Activated CD8-positive, alpha-beta memory T cell treated with anti-CD3 and anti-CD28 coated beads, Interleukin-2, amount 10 ng/mL, durations not matched to agents 7 days and 5 days (primary cell): ENCODE data around the gene UVSSA. TPM values are rescaled to one million over a fixed set of nuclear protein-coding genes. Genes with fewer than 3 reads are reported as not detected.
"Not testable (repeated sequence)": the region's sequence is repeated elsewhere in the genome, so short reads cannot be mapped to it uniquely, and the experiment has no call there.

Source experiments
- ATAC-seq: fragments of 150-1000 bp; cut with Tn5 transposase; one replicate; pipeline ENCODE4 v1.10.0; 2021; ENCODE audit warnings: moderate library complexity
- CTCF ChIA-PET: fragments of 350-600 bp; sonication (Branson Sonifier 250); formaldehyde crosslinking; loops from one replicate; lab custom pipeline; 2021; ENCODE audit warnings: antibody characterized with exemption; lab: Charles Lee
- DNase-seq: peaks from one replicate; pipeline ENCODE4 v3.0.0-alpha.2; 2020
- H3K27ac Mint-ChIP-seq: one replicate; pipeline ENCODE4 v1.8.0; 2021; ENCODE audit warnings: mild to moderate bottlenecking, mixed read lengths
- H3K27me3 Mint-ChIP-seq: one replicate; pipeline ENCODE4 v1.8.0; 2021; ENCODE audit warnings: mixed read lengths
- H3K36me3 Mint-ChIP-seq: one replicate; pipeline ENCODE4 v1.8.0; 2021; ENCODE audit warnings: mild to moderate bottlenecking, mixed read lengths
- H3K4me1 Mint-ChIP-seq: one replicate; pipeline ENCODE4 v1.8.0; 2021; ENCODE audit warnings: mixed read lengths
- H3K4me3 Mint-ChIP-seq: one replicate; pipeline ENCODE4 v1.8.0; 2021; ENCODE audit warnings: mild to moderate bottlenecking, moderate library complexity, mixed read lengths
- H3K9me3 Mint-ChIP-seq: one replicate; pipeline ENCODE4 v1.8.0; 2022; ENCODE audit warnings: low read depth, mixed read lengths
- total RNA-seq, 2 experiments: library from RNA; stranded (reverse); gene quantifications; one replicate each; pipeline ENCODE4 v1.2.3, GENCODE V29; 2021

UVSSA gene
- total RNA-seq, 2 experiments from 2014 or later, result 18.2 to 25.2 TPM

- Mint-ChIP-seq H3K4me1 (peaks cover 40% of the 10 kb centered on the region), H3K9me3 (peaks cover 3% of the 10 kb centered on the region), H3K36me3 (peaks cover 39% of the 10 kb centered on the region), H3K4me3 (peak overlapping the region; percentile 37), H3K27ac (peak overlapping the region; percentile 88), H3K27me3 (no peaks in the 10 kb centered on the region)
- DNase-seq (peak; percentile 72), ATAC-seq (peak; percentile 79)
- CTCF ChIA-PET, result interaction anchor here (2.0 kb wide), 1 partner anchor 15 kb away, joined by 11 read pairs; the partner anchor contains the start of gene UVSSA
Measured at GRCh38 chr4:1330761-1331590, 16.0 kb upstream of the UVSSA start.

GRCh38 chr4:1331591-1332353 lies 15.2 kb upstream of the UVSSA start:
- CTCF ChIA-PET, result interaction anchor here (0.8 to 1.1 kb wide), 4 partner anchors 14 to 201 kb away, joined by 3 read pairs; no protein-coding TSS in a partner anchor
- ATAC-seq (no peak), DNase-seq (no peak)
- H3K4me1 Mint-ChIP-seq, result peaks cover 45% of the 10 kb centered on the region
- peaks cover 3% of the 10 kb centered on the region for H3K9me3 Mint-ChIP-seq
- peaks cover 45% of the 10 kb centered on the region for H3K36me3 Mint-ChIP-seq
- H3K27me3 Mint-ChIP-seq, result no peaks in the 10 kb centered on the region
- H3K27ac Mint-ChIP-seq, result no peak overlapping the region
- no peak overlapping the region for H3K4me3 Mint-ChIP-seq

GRCh38 chr4:1332686-1333085 lies 14.3 kb upstream of the UVSSA start:
- ATAC-seq (no peak), DNase-seq (no peak)
- no peak overlapping the region for H3K27ac Mint-ChIP-seq
- peaks cover 55% of the 10 kb centered on the region for H3K36me3 Mint-ChIP-seq
- H3K4me3 Mint-ChIP-seq, result no peak overlapping the region
- H3K4me1 Mint-ChIP-seq, result peaks cover 54% of the 10 kb centered on the region
- CTCF ChIA-PET, result interaction anchor here (0.8 to 1.3 kb wide), 6 partner anchors 13 to 297 kb away, joined by 3 to 4 read pairs (median 3); no protein-coding TSS in a partner anchor
- H3K27me3 Mint-ChIP-seq, result no peaks in the 10 kb centered on the region
- peaks cover 3% of the 10 kb centered on the region for H3K9me3 Mint-ChIP-seq

- peaks cover 3% of the 10 kb centered on the region for H3K9me3 Mint-ChIP-seq
- H3K27ac Mint-ChIP-seq, result no peak overlapping the region
- DNase-seq (no peak), ATAC-seq (no peak)
- H3K4me3 Mint-ChIP-seq, result no peak overlapping the region
- peaks cover 54% of the 10 kb centered on the region for H3K4me1 Mint-ChIP-seq
- H3K27me3 Mint-ChIP-seq, result no peaks in the 10 kb centered on the region
- H3K36me3 Mint-ChIP-seq, result peaks cover 58% of the 10 kb centered on the region
- CTCF ChIA-PET, result interaction anchor here (0.9 to 1.3 kb wide), 3 partner anchors 12 to 296 kb away, joined by 3 to 4 read pairs (median 3); no protein-coding TSS in a partner anchor
Measured at GRCh38 chr4:1333256-1333655, 13.8 kb upstream of the UVSSA start.

- H3K4me3 Mint-ChIP-seq, ATAC-seq, H3K27me3 Mint-ChIP-seq, H3K27ac Mint-ChIP-seq, H3K9me3 Mint-ChIP-seq, DNase-seq, CTCF ChIA-PET: not testable (repeated sequence)
- Mint-ChIP-seq H3K4me1 (peaks cover 52% of the 10 kb centered on the region), H3K36me3 (peaks cover 61% of the 10 kb centered on the region)
Measured at GRCh38 chr4:1333851-1334578, 13.0 kb upstream of the UVSSA start.

GRCh38 chr4:1334579-1334895 lies 12.5 kb upstream of the UVSSA start:
- Mint-ChIP-seq H3K4me3 (no peak overlapping the region), H3K4me1 (peaks cover 47% of the 10 kb centered on the region), H3K36me3 (peaks cover 61% of the 10 kb centered on the region), H3K27ac (no peak overlapping the region), H3K27me3 (no peaks in the 10 kb centered on the region), H3K9me3 (peaks cover 3% of the 10 kb centered on the region)
- ATAC-seq, result no peak
- no peak for DNase-seq
- CTCF ChIA-PET, result no interaction called here

- DNase-seq, H3K4me3 Mint-ChIP-seq, H3K27me3 Mint-ChIP-seq, H3K9me3 Mint-ChIP-seq, CTCF ChIA-PET, ATAC-seq: not testable (repeated sequence)
- Mint-ChIP-seq H3K4me1 (peaks cover 39% of the 10 kb centered on the region), H3K36me3 (peaks cover 65% of the 10 kb centered on the region), H3K27ac (peak overlapping the region; percentile 48)
Measured at GRCh38 chr4:1335193-1335883, 11.7 kb upstream of the UVSSA start.

- H3K9me3 Mint-ChIP-seq, result peaks cover 3% of the 10 kb centered on the region
- H3K27me3 Mint-ChIP-seq, result no peaks in the 10 kb centered on the region
- DNase-seq, result no peak
- H3K4me1 Mint-ChIP-seq, result peaks cover 32% of the 10 kb centered on the region
- peaks cover 68% of the 10 kb centered on the region for H3K36me3 Mint-ChIP-seq
- CTCF ChIA-PET, result no interaction called here
- no peak for ATAC-seq
- no peak overlapping the region for H3K27ac Mint-ChIP-seq
- no peak overlapping the region for H3K4me3 Mint-ChIP-seq
Measured at GRCh38 chr4:1336088-1336491, 10.9 kb upstream of the UVSSA start.

GRCh38 chr4:1337376-1337831 lies 9.6 kb upstream of the UVSSA start:
- H3K4me1 Mint-ChIP-seq, result peaks cover 25% of the 10 kb centered on the region
- peaks cover 63% of the 10 kb centered on the region for H3K36me3 Mint-ChIP-seq
- CTCF ChIA-PET, result no interaction called here
- DNase-seq, result peak; percentile 67
- H3K4me3 Mint-ChIP-seq, result no peak overlapping the region
- H3K27ac Mint-ChIP-seq, result peak overlapping the region; percentile 69
- H3K9me3 Mint-ChIP-seq, result peaks cover 3% of the 10 kb centered on the region
- H3K27me3 Mint-ChIP-seq, result no peaks in the 10 kb centered on the region
- peak; percentile 70 for ATAC-seq

- CTCF ChIA-PET, result no interaction called here
- H3K27me3 Mint-ChIP-seq, result no peaks in the 10 kb centered on the region
- no peak for DNase-seq
- no peak overlapping the region for H3K4me3 Mint-ChIP-seq
- peaks cover 25% of the 10 kb centered on the region for H3K4me1 Mint-ChIP-seq
- peak overlapping the region; percentile 69 for H3K27ac Mint-ChIP-seq
- peaks cover 3% of the 10 kb centered on the region for H3K9me3 Mint-ChIP-seq
- no peak for ATAC-seq
- peaks cover 58% of the 10 kb centered on the region for H3K36me3 Mint-ChIP-seq
Measured at GRCh38 chr4:1337951-1338751, 8.9 kb upstream of the UVSSA start.

- Mint-ChIP-seq H3K27me3 (no peaks in the 10 kb centered on the region), H3K36me3 (peaks cover 56% of the 10 kb centered on the region), H3K4me1 (peaks cover 25% of the 10 kb centered on the region), H3K4me3 (no peak overlapping the region), H3K9me3 (peaks cover 3% of the 10 kb centered on the region), H3K27ac (no peak overlapping the region)
- CTCF ChIA-PET, result no interaction called here
- DNase-seq (no peak), ATAC-seq (no peak)
Measured at GRCh38 chr4:1338752-1339414, 8.1 kb upstream of the UVSSA start.

- H3K36me3 Mint-ChIP-seq, result peaks cover 53% of the 10 kb centered on the region
- CTCF ChIA-PET, result no interaction called here
- ATAC-seq (no peak), DNase-seq (no peak)
- no peak overlapping the region for H3K4me3 Mint-ChIP-seq
- H3K27me3 Mint-ChIP-seq, result no peaks in the 10 kb centered on the region
- peaks cover 3% of the 10 kb centered on the region for H3K9me3 Mint-ChIP-seq
- no peak overlapping the region for H3K27ac Mint-ChIP-seq
- H3K4me1 Mint-ChIP-seq, result peaks cover 22% of the 10 kb centered on the region
Measured at GRCh38 chr4:1339489-1339888, 7.5 kb upstream of the UVSSA start.
